Natural killer cell treated with Interleukin-12 subunit alpha and Interleukin-12 subunit beta and Interleukin-15 and Interleukin-18, amount 100 ng/mL, for 72 hours (primary cell): ENCODE data around the gene CRYZL1. TPM values are rescaled to one million over a fixed set of nuclear protein-coding genes. Genes with fewer than 3 reads are reported as not detected.

Experiments
- ATAC-seq, 2 donors: fragments of 150-1000 bp; cut with Tn5 transposase in 1 of 2; sonication (Bioruptor Pico), chemical (Tn5 transposase) in 1 of 2; 2 replicates each; pipeline ENCODE4 v1.10.0; 2021
- DNase-seq: peaks from one replicate; pipeline ENCODE4 v3.0.0; 2022; ENCODE audit warnings: low spot score
- H3K27ac Mint-ChIP-seq, 2 donors: 1 replicate in 1 of 2; 2 replicates in 1 of 2; pipeline ENCODE4 v1.8.0; 2022; ENCODE audit warnings: mixed read lengths in 2 of 2, mild to moderate bottlenecking in 1 of 2, moderate library complexity in 1 of 2
- H3K27me3 Mint-ChIP-seq, 2 donors: 1 replicate in 1 of 2; 2 replicates in 1 of 2; pipeline ENCODE4 v1.8.0; 2022; ENCODE audit warnings: mixed read lengths in 2 of 2
- H3K36me3 Mint-ChIP-seq: one replicate; pipeline ENCODE4 v1.8.0; 2022; ENCODE audit warnings: mixed read lengths
- H3K4me1 Mint-ChIP-seq, 2 donors: 1 replicate in 1 of 2; 2 replicates in 1 of 2; pipeline ENCODE4 v1.8.0; 2022; ENCODE audit warnings: low read depth in 2 of 2, mixed read lengths in 2 of 2, mild to moderate bottlenecking in 1 of 2
- H3K4me3 Mint-ChIP-seq: one replicate; pipeline ENCODE4 v1.8.0; 2022; ENCODE audit warnings: mixed read lengths
- H3K9me3 Mint-ChIP-seq: 2 replicates; pipeline ENCODE4 v1.8.0; 2022; ENCODE audit warnings: mixed read lengths
- total RNA-seq, 2 donors: library from RNA; stranded (reverse); gene quantifications; one replicate each; pipeline ENCODE4 v1.2.3, GENCODE V29; 2022

CRYZL1 gene
- total RNA-seq, 2 donors from 2014 or later, result 28.0 to 31.7 TPM

- H3K27me3 Mint-ChIP-seq, result no peaks in the 10 kb centered on the region
- peak; percentile 100 for DNase-seq
- peak within 1 kb of the TSS; percentile 91 for H3K4me3 Mint-ChIP-seq
- no peaks in the 10 kb centered on the region for H3K9me3 Mint-ChIP-seq
- peak within 1 kb of the TSS; percentile 94 to 99 for H3K27ac Mint-ChIP-seq
- H3K4me1 Mint-ChIP-seq, result peaks cover 29 to 37% of the 10 kb centered on the region in 2 donors
- peaks cover 11% of the 10 kb centered on the region for H3K36me3 Mint-ChIP-seq
- peak; percentile 98 for ATAC-seq
These were observed 98.7 kb downstream of the CRYZL1 start, which contains the start of gene SON for GRCh38 chr21:33542640-33543504. TSS of gene SON (plus strand) at chr21:33543038. CDS start at chr21:33543093, 55 bp downstream.

GRCh38 chr21:33541756-33542639, 99.5 kb downstream of the CRYZL1 start, which contains the start of gene GART:
TSS of gene GART (minus strand) at chr21:33542117. CDS start at chr21:33539315, 2,802 bp downstream.
- DNase-seq, result peak; percentile 91
- peaks cover 20% of the 10 kb centered on the region for H3K36me3 Mint-ChIP-seq
- H3K27ac Mint-ChIP-seq, result peak within 1 kb of the TSS; percentile 94 to 99
- peak within 1 kb of the TSS; percentile 91 for H3K4me3 Mint-ChIP-seq
- H3K9me3 Mint-ChIP-seq, result no peaks in the 10 kb centered on the region
- H3K4me1 Mint-ChIP-seq, result peaks cover 34 to 43% of the 10 kb centered on the region in 2 donors
- peak; percentile 84 to 85 for ATAC-seq
- no peaks in the 10 kb centered on the region for H3K27me3 Mint-ChIP-seq

GRCh38 chr21:33541105-33541711, 100.3 kb downstream of the CRYZL1 start:
- Mint-ChIP-seq H3K36me3 (peaks cover 23% of the 10 kb centered on the region), H3K4me3 (peak overlapping the region; percentile 91), H3K9me3 (no peaks in the 10 kb centered on the region), H3K27ac (peak overlapping the region; percentile 94 to 99), H3K27me3 (no peaks in the 10 kb centered on the region), H3K4me1 (peaks cover 34 to 43% of the 10 kb centered on the region in 2 donors)
- ATAC-seq (no peak), DNase-seq (no peak)

GRCh38 chr21:33540711-33541104, 100.8 kb downstream of the CRYZL1 start:
- ATAC-seq, result no peak
- Mint-ChIP-seq H3K4me1 (peaks cover 32 to 39% of the 10 kb centered on the region in 2 donors), H3K9me3 (no peaks in the 10 kb centered on the region), H3K4me3 (peak overlapping the region; percentile 91), H3K27me3 (no peaks in the 10 kb centered on the region), H3K36me3 (peaks cover 23% of the 10 kb centered on the region), H3K27ac (peak overlapping the region; percentile 94 to 99)
- no peak for DNase-seq

- H3K27me3 Mint-ChIP-seq, result no peaks in the 10 kb centered on the region
- ATAC-seq, result no peak
- no peak overlapping the region for H3K27ac Mint-ChIP-seq
- peak overlapping the region; percentile 91 for H3K4me3 Mint-ChIP-seq
- no peaks in the 10 kb centered on the region for H3K9me3 Mint-ChIP-seq
- H3K4me1 Mint-ChIP-seq, result peaks cover 32 to 33% of the 10 kb centered on the region in 2 donors
- peaks cover 23% of the 10 kb centered on the region for H3K36me3 Mint-ChIP-seq
- DNase-seq, result no peak
These were observed 101.9 kb downstream of the CRYZL1 start for GRCh38 chr21:33539616-33540015.

Other genes starting within 250 kb of the CRYZL1 start
- gene IFNGR2, start 238.3 kb downstream of the CRYZL1 start, total RNA-seq, result 1 to 10 TPM in 1 of 2 donors, not detected in 1; 1.6 TPM
- 10 to 100 TPM; 19.5 to 24.7 TPM for gene TMEM50B, start 161.8 kb downstream of the CRYZL1 start, total RNA-seq
- under 1 TPM; 0.52 to 0.86 TPM for gene DNAJC28, start 150.0 kb downstream of the CRYZL1 start, total RNA-seq
- gene GART, start 99.6 kb downstream of the CRYZL1 start, total RNA-seq, result 100 to 1,000 TPM; 127 to 163 TPM
- 100 to 1,000 TPM; 307 to 362 TPM for gene SON, start 98.7 kb downstream of the CRYZL1 start, total RNA-seq
- 10 to 100 TPM; 20.3 to 38.7 TPM for gene DONSON, start 53.1 kb downstream of the CRYZL1 start, total RNA-seq
- gene ITSN1, start 760 bp upstream of the CRYZL1 start, total RNA-seq, result 1 to 10 TPM; 4.0 to 8.1 TPM